GM13977 (cell line): Measurements from ENCODE around the gene CORO1A.
A peak's percentile ranks its signal among the peaks of the same experiment; 100 is the strongest.
"Not testable (repeated sequence)": the region's sequence is repeated elsewhere in the genome, so short reads cannot be mapped to it uniquely, and the experiment has no call there.

Experiments
- DNase-seq: peaks from one replicate; pipeline ENCODE4 v3.0.0; 2012; ENCODE audit warnings: low spot score
- CTCF ChIP-seq: IDR thresholded peaks from 2 replicates; pipeline ENCODE4 v1.5.1; 2012; ENCODE audit warnings: mild to moderate bottlenecking, control low read depth; ENCODE audit not compliant: insufficient read depth; ENCODE audit errors: extremely low read depth, missing control alignments
- in situ Hi-C: fragments of 300-500 bp; cut with MboI; formaldehyde crosslinking; loops from one replicate; pipeline ENCODE4 v1.12.0; 2022; ENCODE audit warnings: low sequenced_read_pairs, low pct_unique_long_range_greater_than_20kb, mixed read lengths, inconsistent platforms; ENCODE audit not compliant: unreplicated experiment

The CORO1A gene

GRCh38 chr16:30173054-30173453 is 10.3 kb upstream of the CORO1A start:
- in situ Hi-C loops = no loop called here
- DNase-seq = no peak
- TF ChIP-seq CTCF = no peak

DNA sequence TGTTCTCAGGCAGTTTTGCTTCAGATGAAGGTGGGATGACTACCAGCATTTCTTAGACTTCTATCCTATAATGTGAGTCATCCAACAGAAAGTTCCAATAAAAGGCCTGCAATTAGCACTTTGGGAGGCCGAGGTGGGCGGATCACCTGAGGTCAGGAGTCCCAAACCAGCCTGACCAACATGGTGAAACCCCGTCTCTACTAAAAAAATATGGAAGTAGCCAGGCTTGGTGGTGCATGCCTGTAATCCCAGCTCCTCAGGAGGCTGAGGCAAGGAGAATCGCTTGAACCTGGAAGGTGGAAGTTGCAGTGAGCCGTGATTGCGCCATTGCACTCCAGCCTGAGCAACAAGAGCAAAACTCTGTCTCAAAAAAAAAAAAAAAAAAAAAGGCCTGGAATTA is 6.5 kb upstream of the CORO1A start:
- DNase-seq, in situ Hi-C loops: not testable (repeated sequence)

GRCh38 chr16:30179195-30179594 is 4.2 kb upstream of the CORO1A start:
- no peak for TF ChIP-seq CTCF
- in situ Hi-C loops = no loop called here
- no peak for DNase-seq

DNA sequence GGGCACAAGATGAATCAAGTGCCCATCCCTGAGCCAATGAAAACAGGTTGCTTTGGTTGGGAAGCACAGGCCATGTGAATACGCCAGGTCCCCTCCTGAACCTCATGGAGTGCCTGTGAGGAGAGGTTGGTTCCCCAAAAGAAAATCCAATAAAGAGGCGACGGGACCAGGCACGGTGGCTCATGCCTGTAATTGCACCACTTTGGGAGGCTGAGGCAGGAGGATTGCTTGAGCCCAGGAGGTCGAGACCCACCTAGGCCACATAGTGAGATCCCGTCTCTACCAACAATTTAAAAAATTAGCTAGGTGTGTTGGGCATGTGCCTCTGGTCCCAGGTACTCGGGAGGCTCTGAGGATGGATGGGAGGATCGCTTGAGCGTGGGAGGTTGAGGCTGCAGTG is 3.5 kb upstream of the CORO1A start:
- in situ Hi-C loops = no loop called here
- TF ChIP-seq CTCF = no peak
- DNase-seq = no peak

GRCh38 chr16:30180741-30181140 is 2.7 kb upstream of the CORO1A start:
- DNase-seq = no peak
- in situ Hi-C loops = no loop called here

DNA sequence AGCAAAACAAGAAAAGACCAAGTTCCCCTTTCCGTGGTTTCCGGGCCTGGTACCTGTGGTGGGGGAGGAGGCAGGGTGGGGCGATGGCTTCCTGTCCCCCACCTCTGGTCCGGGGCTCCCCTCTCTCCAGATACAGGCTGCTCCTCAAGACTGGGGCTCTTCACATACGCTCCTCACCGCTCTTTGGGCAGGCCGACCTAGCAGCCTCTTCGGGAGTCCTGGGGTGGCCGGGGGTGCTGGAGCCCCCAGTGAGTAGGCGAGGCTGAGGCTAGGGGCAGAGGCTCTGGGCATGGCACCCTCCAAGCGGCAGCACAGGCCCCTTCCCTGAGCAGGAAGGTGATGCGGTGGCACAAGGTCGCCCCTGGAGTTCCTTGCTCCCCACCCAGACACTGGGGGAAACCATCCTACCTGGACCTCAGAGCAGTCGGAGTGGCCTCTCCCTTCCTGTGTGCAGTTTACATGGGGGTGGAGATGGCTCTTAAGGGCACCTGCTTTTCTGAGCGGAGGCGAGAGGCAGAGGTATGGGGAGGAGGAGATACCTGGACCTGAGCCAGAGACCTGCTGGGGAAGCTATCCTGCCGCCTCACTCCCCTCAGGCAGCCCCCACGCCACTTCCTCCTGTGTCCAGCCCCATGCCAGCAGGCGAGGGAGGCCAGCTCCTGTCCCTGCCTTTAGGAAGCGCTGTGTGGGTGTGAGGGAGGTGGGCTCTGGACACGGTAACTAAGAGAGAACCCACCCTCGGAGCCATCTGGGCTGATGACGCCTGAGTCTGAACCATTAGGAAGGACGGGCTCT is 891 bp downstream of the CORO1A start:
- peak; percentile 81 for DNase-seq
- no peak for TF ChIP-seq CTCF
- in situ Hi-C loops = no loop called here

More at GRCh38 chr16:30180741-30181140, 2.7 kb upstream of the CORO1A start:
- no peak for TF ChIP-seq CTCF

- no peak for TF ChIP-seq CTCF
- peak; percentile 37 for DNase-seq
- in situ Hi-C loops = no loop called here
These were observed 1.7 kb downstream of the CORO1A start for GRCh38 chr16:30184891-30185682.
